H9 (cell line): ENCODE measurements around the gene COL4A1. TPM values are rescaled to one million over a fixed set of nuclear protein-coding genes. Genes with fewer than 3 reads are reported as not detected.

ENCODE experiments used
- DNase-seq: peaks from one replicate; pipeline ENCODE4 v3.0.0-alpha.2; 2017
- H2AFZ ChIP-seq: one replicate; pipeline ENCODE4 v1.6.1; 2013; ENCODE audit warnings: mild to moderate bottlenecking, low read length, control low read depth, moderate library complexity
- H2AK5ac ChIP-seq: 2 replicates; pipeline ENCODE4 v1.6.1; 2013; ENCODE audit warnings: low read length, control low read depth, mixed read lengths; ENCODE audit not compliant: insufficient read length
- H2BK120ac ChIP-seq: one replicate; pipeline ENCODE4 v1.6.1; 2013; ENCODE audit warnings: low read depth, mild to moderate bottlenecking, low read length, control low read depth, inconsistent platforms; ENCODE audit not compliant: poor library complexity, severe bottlenecking
- H2BK12ac ChIP-seq: 2 replicates; pipeline ENCODE4 v1.6.1; 2013; ENCODE audit warnings: low read length, control low read depth, mixed read lengths, low read depth; ENCODE audit not compliant: insufficient read length
- H2BK15ac ChIP-seq: 2 replicates; pipeline ENCODE4 v1.6.1; 2013; ENCODE audit warnings: low read depth, low read length, control low read depth
- H2BK20ac ChIP-seq: one replicate; pipeline ENCODE4 v1.6.1; 2013; ENCODE audit warnings: low read depth, mild to moderate bottlenecking, low read length, control low read depth, inconsistent platforms; ENCODE audit not compliant: poor library complexity, severe bottlenecking
- H2BK5ac ChIP-seq: 2 replicates; pipeline ENCODE4 v1.6.1; 2013; ENCODE audit warnings: low read length, control low read depth, mixed read lengths; ENCODE audit not compliant: insufficient read length
- H3K14ac ChIP-seq: 2 replicates; pipeline ENCODE4 v1.6.1; 2013; ENCODE audit warnings: low read length, control low read depth; ENCODE audit not compliant: insufficient read depth
- H3K18ac ChIP-seq: 2 replicates; pipeline ENCODE4 v1.6.1; 2013; ENCODE audit warnings: low read depth, mild to moderate bottlenecking, mixed read lengths, low read length, control low read depth; ENCODE audit not compliant: insufficient read length
- H3K23ac ChIP-seq: 2 replicates; pipeline ENCODE4 v1.6.1; 2013; ENCODE audit warnings: low read length, control low read depth, mixed read lengths, low read depth; ENCODE audit not compliant: insufficient read length
- H3K23me2 ChIP-seq: 2 replicates; pipeline ENCODE4 v1.6.1; 2013; ENCODE audit warnings: low read depth, mild to moderate bottlenecking, mixed read lengths, low read length, control low read depth; ENCODE audit not compliant: insufficient read length, poor library complexity, severe bottlenecking
- H3K27ac ChIP-seq: 2 replicates; pipeline ENCODE4 v1.5.1; 2013; ENCODE audit warnings: low read length, control low read depth, mixed read lengths, low read depth; ENCODE audit not compliant: insufficient read length
- H3K27me3 ChIP-seq: 2 replicates; pipeline ENCODE4 v1.6.1; 2013; ENCODE audit warnings: low read length, control low read depth, inconsistent platforms; ENCODE audit not compliant: insufficient read depth
- H3K4ac ChIP-seq: 2 replicates; pipeline ENCODE4 v1.6.1; 2013; ENCODE audit warnings: low read depth, mild to moderate bottlenecking, control low read depth, inconsistent platforms, low read length, moderate library complexity
- H3K4me1 ChIP-seq: 2 replicates; pipeline ENCODE4 v1.6.1; 2013; ENCODE audit warnings: low read length, control low read depth, inconsistent platforms; ENCODE audit not compliant: insufficient read depth
- H3K4me2 ChIP-seq: 2 replicates; pipeline ENCODE4 v1.6.1; 2013; ENCODE audit warnings: low read length, control low read depth, mixed read lengths; ENCODE audit not compliant: insufficient read length, insufficient read depth
- H3K56ac ChIP-seq: 2 replicates; pipeline ENCODE4 v1.6.1; 2013; ENCODE audit warnings: low read depth, mild to moderate bottlenecking, mixed read lengths, low read length, control low read depth; ENCODE audit not compliant: insufficient read length
- H3K79me1 ChIP-seq: 2 replicates; pipeline ENCODE4 v1.6.1; 2013; ENCODE audit warnings: low read depth, mild to moderate bottlenecking, moderate library complexity, low read length, control low read depth, inconsistent platforms; ENCODE audit not compliant: insufficient read depth, poor library complexity, severe bottlenecking
- H3K79me2 ChIP-seq: 2 replicates; pipeline ENCODE4 v1.6.1; 2013; ENCODE audit warnings: low read length, control low read depth, inconsistent platforms; ENCODE audit not compliant: insufficient read depth
- H3K9ac ChIP-seq: 2 replicates; pipeline ENCODE4 v1.6.1; 2013; ENCODE audit warnings: low read length, control low read depth, mixed read lengths; ENCODE audit not compliant: insufficient read length; ENCODE audit errors: extremely low read depth
- H3K9me3 ChIP-seq: one replicate; pipeline ENCODE4 v1.6.1; 2013; ENCODE audit warnings: low read depth, low read length, inconsistent platforms; ENCODE audit not compliant: control insufficient read depth
- H3T11ph ChIP-seq: one replicate; pipeline ENCODE4 v1.6.1; 2013; ENCODE audit warnings: mild to moderate bottlenecking, low read length, control low read depth, inconsistent platforms
- H4K20me1 ChIP-seq: one replicate; pipeline ENCODE4 v1.6.1; 2013; ENCODE audit not compliant: control insufficient read depth, insufficient read length, insufficient read depth
- H4K5ac ChIP-seq: 2 replicates; pipeline ENCODE4 v1.6.1; 2013; ENCODE audit warnings: low read depth, mild to moderate bottlenecking, mixed read lengths, low read length, control low read depth; ENCODE audit not compliant: insufficient read length
- H4K8ac ChIP-seq: replicated peaks from 2 replicates; pipeline ENCODE4 v1.6.1; 2013; ENCODE audit warnings: low read length, control low read depth, mixed read lengths, low read depth; ENCODE audit not compliant: insufficient read length
- H4K91ac ChIP-seq: 2 replicates; pipeline ENCODE4 v1.6.1; 2013; ENCODE audit warnings: low read depth, mild to moderate bottlenecking, moderate library complexity, mixed read lengths, low read length, control low read depth; ENCODE audit not compliant: insufficient read length
- H3K27ac Mint-ChIP-seq, 3 experiments: 2 replicates in 2 of 3; 3 replicates in 1 of 3; pipeline ENCODE4 v1.8.0; 2020 to 2021; ENCODE audit warnings: mixed read lengths in 3 of 3, mild to moderate bottlenecking in 1 of 3, moderate library complexity in 1 of 3
- H3K27me3 Mint-ChIP-seq: 2 replicates; pipeline ENCODE4 v1.8.0; 2021; ENCODE audit warnings: low read depth, mild to moderate bottlenecking, moderate library complexity, mixed read lengths
- H3K36me3 Mint-ChIP-seq, 3 experiments: 2 replicates in 2 of 3; 3 replicates in 1 of 3; pipeline ENCODE4 v1.8.0; 2020 to 2021; ENCODE audit warnings: low read depth in 3 of 3, mixed read lengths in 3 of 3; ENCODE audit not compliant: insufficient read depth in 1 of 3
- H3K4me1 Mint-ChIP-seq, 2 experiments: 2 replicates each; pipeline ENCODE4 v1.8.0; 2020; ENCODE audit warnings: mixed read lengths in 2 of 2
- H3K4me3 Mint-ChIP-seq, 2 experiments: 2 replicates in 1 of 2; 3 replicates in 1 of 2; pipeline ENCODE4 v1.8.0; 2020 to 2021; ENCODE audit warnings: mild to moderate bottlenecking in 2 of 2, mixed read lengths in 2 of 2, moderate library complexity in 1 of 2
- H3K9me3 Mint-ChIP-seq, 2 experiments: 2 replicates in 1 of 2; 3 replicates in 1 of 2; pipeline ENCODE4 v1.8.0; 2020; ENCODE audit warnings: mild to moderate bottlenecking in 2 of 2, mixed read lengths in 2 of 2, moderate library complexity in 1 of 2
- CTCF ChIP-seq: fragments of 200-600 bp; sonication (generic); conservative IDR thresholded peaks from 3 replicates; pipeline ENCODE4 v1.8.0; 2021; ENCODE audit warnings: antibody characterized with exemption, mild to moderate bottlenecking
- WGBS: extraction: QIAGEN DNeasy Blood & Tissue Kit; methylation state at CpG from one replicate; pipeline ENCODE4 v1.1.7; 2013; ENCODE audit warnings: missing lambda C conversion rate, low lambda C conversion rate, mixed read lengths; ENCODE audit not compliant: insufficient read length; ENCODE audit errors: extremely low coverage; 5-methylcytosine and 5-hydroxymethylcytosine counted together
- total RNA-seq: library from RNA; stranded (reverse); gene quantifications from 2 replicates; pipeline ENCODE4 v1.2.1, GENCODE V29; 2021

COL4A1 gene
- total RNA-seq, 1 experiment from 2014 or later, result 73.1 TPM

- Histone ChIP-seq H2AFZ (no peak overlapping the region), H3K14ac (no peak overlapping the region), H3K27ac (no peak overlapping the region), H2BK15ac (no peak overlapping the region), H3K9me3 (no peaks in the 10 kb centered on the region), H4K8ac (no peak overlapping the region), H3K23ac (no peak overlapping the region), H2BK5ac (no peak overlapping the region), H2AK5ac (no peak overlapping the region), H3K4ac (no peak overlapping the region), H3K23me2 (no peaks in the 10 kb centered on the region), H3K79me2 (no peaks in the 10 kb centered on the region), H2BK20ac (no peak overlapping the region), H3T11ph (no peak overlapping the region), H3K79me1 (no peaks in the 10 kb centered on the region), H4K91ac (no peak overlapping the region), H3K4me2 (no peak overlapping the region), H3K18ac (no peak overlapping the region), H3K27me3 (no peaks in the 10 kb centered on the region), H2BK12ac (no peak overlapping the region), H4K5ac (no peak overlapping the region), H3K4me1 (no peaks in the 10 kb centered on the region), H3K56ac (no peak overlapping the region), H2BK120ac (no peak overlapping the region), H3K9ac (no peak overlapping the region), H4K20me1 (no peaks in the 10 kb centered on the region)
- H3K27me3 Mint-ChIP-seq, result no peaks in the 10 kb centered on the region
- H3K9me3 Mint-ChIP-seq, result peaks cover 0 to 3% of the 10 kb centered on the region in 2 experiments; a peak in 1 of 5 replicates
- H3K4me3 Mint-ChIP-seq, result no peak overlapping the region
- peak overlapping the region in 2 of 3 experiments; percentile 73 to 84; a peak in 3 of 7 replicates for H3K27ac Mint-ChIP-seq
- H3K36me3 Mint-ChIP-seq, result peaks cover 3 to 24% (median 4%) of the 10 kb centered on the region in 3 experiments; a peak in 5 of 7 replicates
- peaks cover 0 to 5% of the 10 kb centered on the region in 2 experiments; a peak in 2 of 4 replicates for H3K4me1 Mint-ChIP-seq
- DNase-seq, result no peak
- no peak for TF ChIP-seq CTCF
- WGBS, result no CpG with 5 or more reads among the region's 12 CpGs
These were observed 106.6 kb downstream of the COL4A1 start for GRCh38 chr13:110200276-110200870.
